Hematopoietic multipotent progenitor cell treated with erythropoietin and hydrocortisone succinate and interleukin-3 and kit ligand, for 17 days (in vitro differentiated cells): ENCODE data around the gene EPB41L4A.

ENCODE experiments used
- DNase-seq: peaks from one replicate; pipeline ENCODE4 v3.0.0-alpha.2; 2015; ENCODE audit warnings: low spot score

The EPB41L4A gene

DNA sequence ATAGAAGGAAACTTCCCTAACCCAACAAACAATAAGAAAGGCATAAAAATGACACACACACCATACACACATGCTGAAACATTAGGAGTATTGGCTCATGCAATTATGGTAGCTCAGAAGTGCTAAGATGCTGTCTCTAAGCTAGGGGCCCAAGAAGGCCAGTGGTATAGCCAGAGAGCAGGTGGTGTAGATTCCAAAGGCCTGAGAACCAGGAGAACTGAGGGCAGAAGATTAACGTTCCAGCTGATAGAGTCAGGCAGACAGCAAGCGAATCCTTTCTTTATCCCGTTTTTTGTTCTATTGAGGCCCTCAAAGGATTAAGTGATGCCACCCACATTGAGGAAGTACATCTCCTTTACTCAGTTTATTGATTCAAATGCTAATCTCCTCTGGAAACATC is 262.9 kb downstream of the EPB41L4A start:
- no peak for DNase-seq

DNA sequence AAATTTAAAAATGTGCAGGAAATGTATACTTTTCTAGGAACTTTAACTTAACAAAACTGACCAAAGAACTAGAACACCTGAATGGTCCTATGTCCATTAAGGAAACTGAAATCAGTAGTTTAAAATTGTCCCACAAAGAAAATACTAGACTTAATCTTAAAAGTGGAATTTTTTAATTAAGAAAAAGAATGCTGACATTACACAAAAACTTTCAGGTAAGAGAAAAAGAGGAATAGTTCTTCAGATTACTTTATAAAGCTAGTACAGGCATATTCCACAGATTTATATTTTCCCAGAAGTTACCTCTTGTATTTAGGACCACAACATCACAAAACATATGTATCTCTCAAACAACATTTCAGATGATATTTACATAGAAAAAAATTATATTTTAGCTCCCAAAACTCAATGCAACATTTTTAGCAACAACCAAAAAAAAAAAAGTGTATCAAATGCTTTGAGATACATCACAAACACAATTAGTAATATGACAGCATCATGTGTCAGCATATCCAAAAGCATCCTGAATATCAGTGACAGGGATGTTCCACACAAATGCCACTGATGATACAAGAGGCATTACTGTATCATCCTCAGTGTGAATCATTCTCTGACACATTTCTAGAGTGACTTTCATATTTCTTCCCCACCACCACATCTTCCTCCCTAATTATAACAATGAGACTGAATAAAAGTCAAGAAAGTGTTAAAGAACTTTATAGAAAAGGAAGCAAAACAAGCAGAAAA is 264.0 kb downstream of the EPB41L4A start:
- DNase-seq = no peak

DNA sequence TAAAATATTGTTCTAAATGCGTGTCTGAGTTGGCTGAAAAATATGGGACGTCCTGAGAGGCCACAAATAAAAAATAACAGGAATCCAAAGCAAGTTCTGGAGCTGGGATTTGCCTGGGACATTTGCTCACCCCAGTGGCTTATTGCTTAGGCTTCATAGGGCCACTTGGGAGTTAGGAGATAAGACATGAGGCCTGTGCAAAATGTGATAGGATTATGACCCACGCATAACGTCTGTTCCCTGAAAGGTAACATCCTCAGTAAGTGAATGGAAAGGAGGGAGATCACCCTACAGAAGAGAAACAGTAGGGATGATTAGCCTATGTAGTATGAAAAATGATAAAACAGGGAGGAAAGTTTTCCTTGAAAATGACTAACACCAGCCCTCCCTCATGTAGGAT is 269.4 kb downstream of the EPB41L4A start:
- DNase-seq = no peak

DNA sequence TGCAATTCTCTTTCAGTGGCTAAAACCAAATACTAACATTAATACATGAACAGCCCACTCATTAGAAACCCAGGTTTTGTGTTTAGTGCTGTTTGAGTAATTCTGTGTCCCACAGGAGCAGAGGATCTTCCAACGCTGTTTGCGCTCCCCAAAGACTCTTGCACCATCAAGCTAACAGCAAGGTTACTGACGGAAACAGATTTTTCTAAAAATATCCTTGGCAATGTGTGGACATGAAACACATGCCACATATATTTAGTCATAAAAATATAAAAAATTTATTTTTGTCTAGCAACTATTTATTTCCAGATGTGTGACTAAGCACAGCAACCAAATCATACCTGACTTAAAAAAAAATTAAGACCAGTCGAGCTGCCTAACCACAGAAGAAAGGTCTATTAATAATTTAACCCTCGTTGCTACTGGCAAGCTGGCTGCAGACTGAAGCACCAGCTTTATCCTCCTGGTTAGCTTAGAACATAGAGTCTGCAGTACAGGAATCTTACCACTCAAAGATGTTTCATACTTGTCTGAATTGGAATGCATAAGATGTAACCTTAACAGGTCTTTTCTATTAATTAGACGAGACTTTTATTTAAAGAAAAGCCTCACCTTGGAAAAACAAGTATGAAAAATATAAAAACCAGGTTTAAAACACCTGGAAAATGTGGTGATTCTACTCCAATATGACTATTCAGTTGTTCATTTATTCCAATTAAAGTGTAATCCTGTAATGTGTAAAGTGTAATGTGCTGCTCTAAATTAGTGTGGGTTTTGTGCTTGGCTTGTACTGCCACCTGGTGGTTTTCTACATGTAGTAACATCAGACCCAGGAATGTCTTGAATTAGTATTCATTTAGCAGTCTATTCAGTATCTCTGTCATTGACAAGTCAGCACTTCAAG is 272.5 kb downstream of the EPB41L4A start:
- DNase-seq = peak; percentile 75

DNA sequence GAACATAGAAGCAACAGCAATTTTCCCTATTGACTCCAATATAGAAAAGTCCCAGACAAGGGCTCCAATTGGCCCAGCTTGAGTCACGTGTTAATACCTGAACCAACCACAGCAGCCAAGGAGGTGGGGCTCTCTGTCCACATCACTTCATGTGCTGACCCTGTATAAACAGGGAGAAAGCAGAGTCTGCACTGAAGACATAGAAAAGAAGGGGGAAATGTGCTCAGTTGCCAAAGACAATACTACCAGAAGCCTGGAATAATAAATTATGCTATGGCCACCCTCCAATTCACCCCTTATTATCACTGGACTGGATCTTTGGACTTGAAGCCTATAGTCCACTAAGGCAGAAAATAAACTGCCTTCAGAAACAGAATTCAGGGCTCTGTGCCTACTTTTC is 275.4 kb downstream of the EPB41L4A start:
- DNase-seq = no peak

DNA sequence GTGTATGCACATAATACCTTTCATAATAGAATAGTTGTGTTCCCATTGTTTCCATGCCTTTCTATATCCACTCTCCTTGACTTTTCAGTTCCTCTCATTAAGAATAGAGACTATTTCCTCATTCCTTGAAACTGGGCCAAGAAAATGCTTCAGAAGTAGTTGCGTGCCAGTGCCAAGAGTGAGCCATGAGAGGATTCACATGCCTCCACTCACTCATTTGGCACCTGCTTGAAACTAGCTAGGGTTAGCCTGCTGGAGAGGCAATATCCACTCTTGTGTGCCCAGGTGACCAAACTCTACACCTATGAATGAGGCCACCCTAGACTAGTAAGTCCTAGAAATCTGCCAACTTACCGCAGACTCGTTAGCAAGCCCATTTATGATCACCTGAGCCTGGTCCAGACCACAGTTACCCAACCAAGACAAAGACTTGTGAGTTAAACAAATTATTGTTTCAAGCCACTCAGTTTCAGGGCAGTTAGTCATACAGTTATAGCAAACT is 276.3 kb downstream of the EPB41L4A start:
- no peak for DNase-seq

DNA sequence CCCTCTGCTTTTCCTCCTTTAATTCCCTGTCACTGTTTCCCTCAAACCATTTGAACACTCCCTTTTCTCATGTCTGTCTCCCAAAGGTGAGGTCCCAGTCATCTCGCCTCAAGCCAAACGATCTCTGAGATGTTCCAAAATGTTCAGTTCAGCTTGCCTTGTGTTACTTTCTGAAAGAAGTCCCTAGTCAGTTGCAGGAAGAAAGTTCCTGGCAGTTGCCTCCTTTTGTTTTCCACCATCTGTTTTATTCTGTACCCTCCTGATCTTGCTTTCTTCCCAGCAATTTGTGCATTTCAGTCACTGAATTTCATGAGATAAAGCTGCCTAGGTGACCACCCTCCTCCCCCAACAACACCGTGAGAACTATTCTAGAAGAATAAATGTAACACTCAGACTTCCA is 277.5 kb downstream of the EPB41L4A start:
- no peak for DNase-seq

DNA sequence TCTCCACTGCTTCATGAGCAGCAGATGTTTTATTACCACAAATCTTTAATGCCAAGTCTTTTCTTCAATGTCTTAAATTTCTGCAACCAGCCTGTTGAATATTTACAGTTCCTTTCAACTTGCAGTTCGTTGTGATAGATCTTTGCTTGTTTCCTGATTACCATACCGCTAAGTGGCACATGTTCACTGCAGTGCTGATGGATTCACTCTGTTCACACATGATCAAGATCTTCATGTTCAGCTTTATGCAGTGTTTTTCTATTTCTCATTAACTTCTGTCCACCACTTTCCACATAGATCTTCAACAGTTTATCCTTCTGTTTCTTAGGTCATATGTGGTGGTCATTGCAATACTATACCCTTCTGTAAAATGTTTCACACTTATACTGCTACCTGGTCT is 280.6 kb downstream of the EPB41L4A start:
- DNase-seq = no peak

DNA sequence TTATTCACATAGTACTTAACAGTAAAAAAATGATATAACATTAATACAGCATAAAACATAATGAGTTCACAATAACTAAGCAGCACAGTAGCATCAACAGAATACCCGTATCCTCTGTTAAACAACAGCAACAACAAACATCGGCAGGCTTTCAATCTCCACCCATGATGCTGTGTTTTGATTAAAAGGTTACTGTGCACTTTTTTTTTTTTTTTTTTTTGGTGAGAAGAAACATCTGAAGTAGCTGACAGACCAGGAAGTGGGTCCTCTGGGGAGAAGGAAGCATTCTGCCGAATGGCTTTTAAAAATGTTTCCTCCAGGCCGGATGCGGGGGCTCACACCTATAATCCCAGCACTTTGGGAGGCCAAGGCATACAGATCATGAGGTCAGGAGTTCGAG is 282.3 kb downstream of the EPB41L4A start:
- no peak for DNase-seq

DNA sequence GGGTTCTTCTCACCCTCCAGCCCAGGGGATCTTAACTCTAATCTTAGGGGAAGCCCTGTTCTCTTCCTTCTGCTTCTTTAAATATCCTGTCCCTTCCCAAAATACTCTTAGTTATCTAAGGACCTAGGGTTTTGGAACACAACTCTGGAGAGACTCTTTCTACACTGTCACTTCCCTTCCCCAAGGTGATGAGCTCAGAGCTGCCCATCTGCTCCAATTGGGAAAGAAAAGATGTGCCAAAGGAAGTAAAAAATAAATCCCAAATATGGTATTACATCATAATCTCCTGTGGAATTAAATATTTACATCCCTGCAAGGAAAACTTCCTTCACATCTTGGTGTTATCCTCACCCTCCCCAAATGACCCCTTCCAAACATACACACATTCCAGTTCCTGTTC is 291.2 kb downstream of the EPB41L4A start:
- DNase-seq = no peak

DNA sequence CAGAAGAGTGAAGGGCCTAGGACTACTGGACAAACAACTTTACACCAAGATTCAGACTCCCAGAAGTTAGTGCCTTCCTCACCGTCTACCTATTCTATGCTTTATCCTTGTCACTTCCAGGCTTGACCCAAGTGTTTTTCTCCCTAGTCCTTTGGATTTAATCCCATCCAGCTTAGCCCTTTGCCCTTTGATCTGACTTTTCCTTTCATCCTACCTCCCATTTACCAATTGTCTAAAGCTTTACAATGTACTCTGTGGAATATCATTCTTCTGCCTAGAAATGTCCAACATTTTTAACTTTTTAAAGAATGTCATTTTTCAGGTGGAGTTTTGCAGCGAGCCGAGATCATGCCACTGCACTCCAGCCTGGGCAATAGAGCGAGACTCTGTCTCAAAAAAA is 292.1 kb downstream of the EPB41L4A start:
- DNase-seq = no peak

DNA sequence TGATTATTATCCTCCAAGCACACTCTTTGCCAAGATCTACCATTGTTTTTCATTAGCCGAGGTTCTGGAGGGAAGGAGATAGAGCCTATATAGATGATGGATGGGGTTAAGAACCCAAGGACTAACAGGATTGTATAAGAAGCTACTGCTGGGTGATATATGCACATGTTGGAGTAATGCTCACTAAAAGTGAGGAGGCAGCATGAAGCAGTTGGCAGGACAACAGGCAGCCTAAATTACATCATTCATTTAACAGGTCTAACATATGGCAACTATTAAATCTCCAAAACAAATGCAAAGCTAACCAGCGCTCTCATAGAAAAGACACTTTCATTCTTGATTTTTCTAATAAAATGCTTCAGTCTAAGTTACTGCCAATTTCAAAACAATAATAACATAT is 293.2 kb downstream of the EPB41L4A start:
- no peak for DNase-seq

DNA sequence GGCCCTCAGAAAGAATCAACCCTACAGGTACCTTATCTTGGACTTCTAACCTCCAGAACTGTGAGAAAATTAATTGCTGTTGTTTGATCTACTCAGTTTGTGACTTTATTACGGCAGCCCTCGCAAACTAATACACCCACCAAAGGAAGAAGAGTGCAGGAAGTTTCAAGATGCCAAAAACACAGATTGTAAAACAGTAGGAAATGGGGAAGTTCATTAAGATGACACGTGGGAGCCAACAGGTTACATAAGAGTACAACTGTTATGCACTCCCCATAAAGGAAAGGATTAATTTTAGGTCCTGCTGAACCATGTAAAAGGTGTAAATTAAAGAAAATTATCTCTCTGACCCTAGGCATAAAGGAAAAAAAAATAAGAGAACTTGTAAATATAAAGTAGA is 294.3 kb downstream of the EPB41L4A start:
- DNase-seq = no peak

DNA sequence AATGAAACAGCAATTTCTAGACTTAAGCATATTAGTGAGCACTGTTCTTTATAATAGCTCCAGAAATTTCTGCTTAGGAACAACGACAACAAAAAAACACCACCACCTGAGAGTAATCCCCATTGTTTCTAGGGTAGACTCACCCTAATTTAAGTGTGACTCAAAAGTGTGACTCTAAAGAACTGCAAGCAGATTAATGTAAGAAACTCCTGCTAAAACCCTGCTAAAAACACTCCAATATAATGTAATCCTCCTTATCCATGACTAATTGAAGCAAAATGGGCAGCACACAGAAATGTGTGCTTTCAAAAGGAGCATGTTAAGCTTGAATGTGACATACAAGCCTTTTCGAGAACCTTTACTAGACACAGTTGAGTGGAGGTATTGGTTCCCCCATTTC is 296.0 kb downstream of the EPB41L4A start:
- no peak for DNase-seq

DNA sequence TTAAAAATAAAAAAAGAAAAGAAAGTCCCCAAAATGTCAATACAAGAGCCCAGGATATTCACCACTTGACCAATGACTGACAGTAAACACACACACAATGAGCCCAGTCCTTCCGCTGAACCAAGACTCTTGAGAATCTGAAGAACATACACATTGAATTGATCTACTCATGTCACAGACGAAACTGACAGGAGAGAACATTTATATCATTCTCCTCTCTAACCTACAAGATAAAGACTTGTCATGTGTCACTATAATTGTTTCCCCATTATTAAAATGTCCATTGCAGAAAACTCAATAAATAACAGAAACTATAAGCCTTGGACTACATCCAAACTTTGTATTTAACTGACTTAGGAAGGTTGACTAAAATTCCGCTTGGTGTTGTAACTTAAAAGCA is 296.7 kb downstream of the EPB41L4A start:
- DNase-seq = no peak

DNA sequence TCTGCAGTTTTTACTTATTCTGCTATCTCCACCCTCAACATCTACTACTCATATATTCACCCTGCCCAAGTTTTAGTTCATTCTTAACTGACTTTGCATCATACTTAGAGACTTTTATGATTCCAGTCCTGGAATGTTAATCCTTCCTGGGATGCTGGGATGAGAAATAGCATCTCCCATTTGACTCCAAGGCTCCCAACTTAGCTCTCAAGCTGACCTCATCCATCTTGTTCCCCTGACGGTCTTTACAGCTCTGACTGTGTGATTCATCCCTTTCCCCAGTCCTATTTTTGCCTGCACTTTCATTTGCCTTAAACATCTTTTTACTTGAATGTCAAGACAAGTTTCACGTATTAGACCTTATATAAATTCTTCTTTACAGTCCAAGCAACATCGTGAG is 297.8 kb downstream of the EPB41L4A start:
- no peak for DNase-seq

DNA sequence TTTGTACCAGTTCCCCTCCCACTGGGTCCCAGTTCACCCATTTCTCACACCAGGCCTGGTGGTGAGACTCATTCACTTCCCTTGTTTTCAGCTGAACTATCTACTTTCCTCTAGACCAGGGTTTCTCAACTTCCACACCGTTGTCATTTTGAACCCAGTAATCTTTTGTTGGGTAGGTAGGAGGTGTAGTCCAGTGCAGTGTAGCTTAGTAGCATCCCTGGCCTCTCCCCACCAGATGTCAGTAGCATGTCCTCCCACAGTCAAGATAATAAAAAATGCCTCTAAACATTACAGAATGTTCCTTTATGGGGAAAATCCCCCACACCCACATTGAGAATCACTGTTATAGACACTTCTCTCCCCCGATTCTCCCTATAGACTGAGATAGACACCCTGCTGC is 299.1 kb downstream of the EPB41L4A start:
- DNase-seq = no peak

DNA sequence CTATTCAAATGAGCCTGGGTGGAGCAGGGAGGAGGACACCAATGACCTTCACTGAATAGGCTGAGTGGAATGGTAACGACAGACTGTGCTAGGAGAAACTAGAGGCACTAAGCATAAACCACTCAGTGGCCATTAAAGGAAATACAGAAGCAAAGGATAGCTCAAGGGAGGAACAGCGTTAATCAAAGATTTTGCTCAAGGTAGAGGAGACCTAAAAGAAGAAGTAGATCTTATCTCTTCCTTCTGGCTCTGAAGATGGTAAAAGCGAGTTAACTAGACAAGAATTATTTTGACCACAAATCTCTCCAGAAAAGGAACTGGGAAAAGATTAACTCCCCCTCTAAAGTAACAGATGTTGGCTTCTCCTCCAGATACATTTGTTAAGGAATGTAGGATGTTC is 299.6 kb downstream of the EPB41L4A start:
- no peak for DNase-seq

DNA sequence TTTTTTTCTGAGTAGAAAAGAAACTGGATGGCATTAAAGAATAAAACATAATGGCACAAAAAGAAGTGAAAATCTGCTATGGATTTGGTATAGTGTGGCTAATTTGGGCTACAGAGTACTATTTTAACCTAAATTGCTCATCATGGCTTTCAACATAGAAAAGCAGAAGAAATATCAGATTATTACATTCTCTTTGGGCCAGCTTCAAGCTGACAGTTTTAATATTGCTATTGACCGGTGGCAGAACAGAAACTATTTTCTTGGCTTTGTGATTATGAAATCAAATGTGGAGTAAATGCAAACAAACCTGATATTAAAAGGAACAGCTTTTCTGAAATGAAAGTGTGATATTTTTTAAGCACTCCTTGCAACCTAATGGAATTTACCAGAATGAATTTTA is 301.5 kb downstream of the EPB41L4A start:
- DNase-seq = no peak

DNA sequence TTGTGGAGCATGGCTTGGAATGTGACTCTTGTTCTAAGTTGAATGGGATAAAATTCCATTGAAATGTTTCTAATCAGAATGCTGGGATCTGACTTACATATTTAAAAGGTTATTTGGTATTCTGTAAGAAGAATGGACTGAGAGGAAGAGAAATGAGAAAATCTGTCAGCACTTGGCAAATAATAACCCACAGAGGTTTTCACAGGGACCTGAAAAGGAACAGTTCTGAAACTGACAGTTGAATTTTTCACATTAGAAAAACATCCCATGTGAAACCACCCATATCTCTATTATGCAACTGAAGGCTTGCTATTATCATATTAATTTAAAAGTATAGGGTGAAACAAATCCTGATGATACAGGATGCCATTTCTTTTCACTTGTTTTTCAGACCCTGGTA is 302.7 kb downstream of the EPB41L4A start:
- no peak for DNase-seq

DNA sequence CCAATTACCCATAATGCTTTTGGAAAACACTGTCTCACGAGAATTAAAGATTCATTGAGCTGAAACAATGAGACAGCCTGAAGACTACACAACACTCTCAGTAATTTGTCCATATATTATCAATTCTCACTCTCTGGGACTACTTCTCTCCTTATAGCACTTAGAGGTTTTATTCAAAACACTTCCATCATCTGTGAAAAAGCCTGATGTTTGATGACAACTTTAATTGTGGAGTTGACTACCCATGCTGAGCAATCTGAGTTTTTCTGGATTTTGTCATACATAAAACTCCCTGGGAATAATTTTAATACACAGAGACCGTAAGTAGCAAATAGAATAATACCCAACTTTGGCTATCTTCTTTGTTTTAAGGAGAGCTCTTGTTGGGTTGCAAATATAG is 305.5 kb downstream of the EPB41L4A start:
- DNase-seq = no peak
